ENCODE results near the gene ADIRF.
"Not testable (repeated sequence)": the region's sequence is repeated elsewhere in the genome, so short reads cannot be mapped to it uniquely, and the experiment has no call there.

The ADIRF gene

GRCh38 chr10:86979296-86979818 lies 11.1 kb downstream of the ADIRF start:
- no peak for DNase-seq (ENCODE audit: low spot score)

- no peak for DNase-seq (ENCODE audit: low spot score)
These were observed 11.7 kb downstream of the ADIRF start for GRCh38 chr10:86979977-86980448.

GRCh38 chr10:86981020-86981419 lies 12.7 kb downstream of the ADIRF start:
- DNase-seq (ENCODE audit: low spot score) = not testable (repeated sequence)

GRCh38 chr10:86981716-86982115 lies 13.4 kb downstream of the ADIRF start:
- no peak for DNase-seq (ENCODE audit: low spot score)

- not testable (repeated sequence) for DNase-seq (ENCODE audit: low spot score)
These were observed 16.2 kb downstream of the ADIRF start for GRCh38 chr10:86984498-86984897.

- DNase-seq (ENCODE audit: low spot score) = no peak
These were observed 20.2 kb downstream of the ADIRF start for GRCh38 chr10:86988520-86988919.

- DNase-seq (ENCODE audit: low spot score) = not testable (repeated sequence)
These were observed 23.1 kb downstream of the ADIRF start for GRCh38 chr10:86991362-86991761.

GRCh38 chr10:86992456-86992855 lies 24.2 kb downstream of the ADIRF start:
- no peak for DNase-seq (ENCODE audit: low spot score)

GRCh38 chr10:86992929-86993328 lies 24.6 kb downstream of the ADIRF start:
- DNase-seq (ENCODE audit: low spot score) = no peak

- DNase-seq (ENCODE audit: low spot score) = not testable (repeated sequence)
These were observed 31.6 kb downstream of the ADIRF start for GRCh38 chr10:86999802-87000403.

- no peak for DNase-seq (ENCODE audit: low spot score)
These were observed 32.2 kb downstream of the ADIRF start for GRCh38 chr10:87000491-87000890.

- not testable (repeated sequence) for DNase-seq (ENCODE audit: low spot score)
These were observed 38.8 kb downstream of the ADIRF start for GRCh38 chr10:87007124-87007523.

GRCh38 chr10:87007674-87008073 lies 39.4 kb downstream of the ADIRF start:
- not testable (repeated sequence) for DNase-seq (ENCODE audit: low spot score)

- not testable (repeated sequence) for DNase-seq (ENCODE audit: low spot score)
These were observed 40.0 kb downstream of the ADIRF start for GRCh38 chr10:87008303-87008702.

GRCh38 chr10:87009134-87009696 lies 40.9 kb downstream of the ADIRF start:
- DNase-seq (ENCODE audit: low spot score) = not testable (repeated sequence)

GRCh38 chr10:87013528-87013927 lies 45.2 kb downstream of the ADIRF start:
- not testable (repeated sequence) for DNase-seq (ENCODE audit: low spot score)

- DNase-seq (ENCODE audit: low spot score) = not testable (repeated sequence)
These were observed 46.9 kb downstream of the ADIRF start for GRCh38 chr10:87014986-87015716.

GRCh38 chr10:87018127-87018526 lies 49.8 kb downstream of the ADIRF start:
- not testable (repeated sequence) for DNase-seq (ENCODE audit: low spot score)

- DNase-seq (ENCODE audit: low spot score) = not testable (repeated sequence)
These were observed 50.8 kb downstream of the ADIRF start for GRCh38 chr10:87019066-87019465.

- not testable (repeated sequence) for DNase-seq (ENCODE audit: low spot score)
These were observed 51.2 kb downstream of the ADIRF start for GRCh38 chr10:87019504-87019903.

GRCh38 chr10:87020056-87020455 lies 51.8 kb downstream of the ADIRF start, which contains the start of gene FAM25A:
Gene FAM25A, plus strand, starts transcription at chr10:87020294. Its CDS starts 31 bp downstream, at chr10:87020325.
- DNase-seq (ENCODE audit: low spot score) = not testable (repeated sequence)

Measured in CD4-positive, alpha-beta T cell treated with Interleukin-2 at 100 ng/mL for 4 hours (primary cell).